Left ventricle myocardium superior (tissue), 1 donor: Measurements from ENCODE around the gene SMARCC1. TPM values are rescaled to one million over a fixed set of nuclear protein-coding genes. Genes with fewer than 3 reads are reported as not detected.

Experiments
- total RNA-seq: library from RNA; stranded (reverse); fragmentation: NEBNext Ultra II Directional; extraction: Animal tissue kit (Norgen Biotek cat#: 25700); gene quantifications from one replicate; pipeline ENCODE4 v1.2.1, GENCODE V29; 2021
- donor health status: DM: no; HTN: yes; CAD: no; lungs with severe emphysema.

SMARCC1 gene
- total RNA-seq, 1 donor from 2014 or later, result 27.0 TPM

Other genes with a start within 250 kb of the SMARCC1 start
- gene CSPG5, start 203.0 kb downstream of the SMARCC1 start, total RNA-seq, result 0.59 TPM
- gene DHX30, start 21.2 kb upstream of the SMARCC1 start, total RNA-seq, result 49.0 TPM
- gene MAP4, start 234.5 kb upstream of the SMARCC1 start, total RNA-seq, result 680 TPM